Measurements from ENCODE around the gene MRPS24.

DNA sequence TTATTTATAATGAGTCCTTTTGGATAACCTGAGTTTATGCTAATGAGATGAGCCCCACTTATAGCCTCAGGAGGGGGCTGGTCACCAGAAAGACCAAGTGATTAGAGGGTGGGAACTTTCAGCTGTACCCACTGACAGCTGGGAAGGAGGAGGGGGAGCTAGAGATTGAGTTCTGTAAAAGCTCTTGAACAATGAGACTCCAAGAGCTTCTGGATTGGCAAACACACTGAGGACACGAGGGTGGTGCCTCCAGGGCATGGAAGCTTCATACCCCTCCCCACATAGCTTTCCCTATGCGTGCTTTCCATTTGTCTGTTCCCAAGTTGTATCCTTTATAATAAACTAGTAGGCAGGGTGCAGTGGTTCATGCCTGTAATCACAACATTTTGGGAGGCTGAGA is 20.3 kb downstream of the MRPS24 start:
- TF ChIP-seq ZNF468 (CRISPR knock-in tag; IDR thresholded peaks at IDR 0.05) (no peak), GZF1 (CRISPR knock-in tag; IDR thresholded peaks at IDR 0.05) (no peak), HNF4G (IDR thresholded peaks at IDR 0.05; ENCODE audit: borderline replicate concordance, low read depth, low read length) (no peak), HNF4G (CRISPR knock-in tag; IDR thresholded peaks at IDR 0.05; ENCODE audit: borderline replicate concordance, low read depth) (no peak), NR2F1 (CRISPR knock-in tag; IDR thresholded peaks at IDR 0.05) (no peak), RFX5 (IDR thresholded peaks at IDR 0.05; ENCODE audit: low read depth, low read length) (no peak), MEIS2 (CRISPR knock-in tag; IDR thresholded peaks at IDR 0.05) (no peak)
- TF ChIP-seq, protein P1, sequence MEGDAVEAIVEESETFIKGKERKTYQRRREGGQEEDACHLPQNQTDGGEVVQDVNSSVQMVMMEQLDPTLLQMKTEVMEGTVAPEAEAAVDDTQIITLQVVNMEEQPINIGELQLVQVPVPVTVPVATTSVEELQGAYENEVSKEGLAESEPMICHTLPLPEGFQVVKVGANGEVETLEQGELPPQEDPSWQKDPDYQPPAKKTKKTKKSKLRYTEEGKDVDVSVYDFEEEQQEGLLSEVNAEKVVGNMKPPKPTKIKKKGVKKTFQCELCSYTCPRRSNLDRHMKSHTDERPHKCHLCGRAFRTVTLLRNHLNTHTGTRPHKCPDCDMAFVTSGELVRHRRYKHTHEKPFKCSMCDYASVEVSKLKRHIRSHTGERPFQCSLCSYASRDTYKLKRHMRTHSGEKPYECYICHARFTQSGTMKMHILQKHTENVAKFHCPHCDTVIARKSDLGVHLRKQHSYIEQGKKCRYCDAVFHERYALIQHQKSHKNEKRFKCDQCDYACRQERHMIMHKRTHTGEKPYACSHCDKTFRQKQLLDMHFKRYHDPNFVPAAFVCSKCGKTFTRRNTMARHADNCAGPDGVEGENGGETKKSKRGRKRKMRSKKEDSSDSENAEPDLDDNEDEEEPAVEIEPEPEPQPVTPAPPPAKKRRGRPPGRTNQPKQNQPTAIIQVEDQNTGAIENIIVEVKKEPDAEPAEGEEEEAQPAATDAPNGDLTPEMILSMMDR (CRISPR knock-in tag; IDR thresholded peaks at IDR 0.05), result no peak

All from HepG2 (cell line).